Hematopoietic multipotent progenitor cell treated with erythropoietin and hydrocortisone succinate and interleukin-3 and kit ligand, for 15 days (in vitro differentiated cells): ENCODE measurements around the gene DLX6.
"Not testable (repeated sequence)": the region's sequence is repeated elsewhere in the genome, so short reads cannot be mapped to it uniquely, and the experiment has no call there.

Experiments used
- DNase-seq: peaks from one replicate; pipeline ENCODE4 v3.0.0-alpha.2; 2015; ENCODE audit warnings: low spot score

Gene DLX6

GRCh38 chr7:97024209-97025129 is 19.1 kb downstream of the DLX6 start, which contains the start of gene DLX5:
DLX5 (minus strand) TSS chr7:97024831; CDS start chr7:97024623, 208 bp downstream.
- DNase-seq: no peak

DNA sequence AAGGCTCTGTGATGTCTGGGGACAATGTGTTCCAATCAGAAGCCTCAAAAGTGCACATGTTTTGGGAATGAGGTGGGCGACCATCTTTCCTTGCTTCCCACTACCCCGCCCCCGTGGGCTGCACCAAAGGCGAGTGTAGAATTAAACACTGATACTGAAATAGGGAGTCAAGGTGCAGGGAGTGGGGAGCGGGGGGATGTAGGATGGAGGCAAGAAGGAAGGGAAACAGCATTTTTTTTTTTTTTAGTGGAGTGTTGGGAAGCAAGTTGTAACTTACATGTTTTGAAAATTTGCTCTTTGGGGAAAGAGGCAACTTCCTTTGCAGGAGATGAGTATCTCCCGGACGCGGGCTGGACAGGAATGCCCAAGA is 19.8 kb downstream of the DLX6 start:
- no peak for DNase-seq

- no peak for DNase-seq
Observed at GRCh38 chr7:97025983-97026714, 20.8 kb downstream of the DLX6 start.

- no peak for DNase-seq
Observed at GRCh38 chr7:97026715-97027426, 21.5 kb downstream of the DLX6 start.

DNA sequence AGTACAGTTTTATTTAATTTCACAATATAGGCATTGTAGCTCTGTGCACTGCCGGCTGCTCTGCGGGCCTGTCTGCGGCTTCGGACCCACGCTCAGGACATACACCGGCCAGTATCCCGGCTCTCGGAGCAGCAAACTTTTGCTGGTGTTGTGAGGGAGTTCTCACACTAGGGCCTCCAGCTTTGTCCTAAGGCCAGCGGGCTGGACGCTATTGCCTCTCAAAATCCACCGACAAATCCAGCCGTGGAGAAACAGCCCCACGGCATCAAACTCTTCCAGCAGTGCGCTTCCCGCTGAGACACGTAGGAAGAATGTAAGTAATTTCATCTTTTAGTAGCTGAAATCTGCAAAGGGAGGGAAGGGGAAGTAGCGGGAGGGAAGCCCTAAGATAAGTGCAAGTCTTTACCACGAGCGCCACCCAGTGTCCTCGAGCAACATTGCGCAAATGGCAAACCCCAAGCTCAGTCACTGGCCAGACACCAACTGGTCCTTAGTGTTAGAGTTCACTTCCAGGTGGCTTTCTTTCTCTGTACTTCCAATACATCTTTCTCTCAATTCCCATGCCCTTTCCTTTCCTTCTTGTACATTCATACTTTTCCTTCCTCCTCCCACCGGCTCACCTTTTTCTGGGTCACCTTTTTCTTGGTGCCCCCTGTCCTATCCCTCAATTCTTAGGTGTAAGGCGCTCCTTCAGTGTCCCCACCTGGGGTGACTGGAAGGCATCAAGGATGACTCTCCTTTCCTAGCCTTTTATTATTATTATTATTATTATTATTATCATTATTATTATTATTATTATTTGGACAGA is 22.3 kb downstream of the DLX6 start:
- peak; percentile 12 for DNase-seq

GRCh38 chr7:97034213-97034852 is 29.0 kb downstream of the DLX6 start:
- not testable (repeated sequence) for DNase-seq

GRCh38 chr7:97039374-97040065 is 34.2 kb downstream of the DLX6 start:
- no peak for DNase-seq

GRCh38 chr7:97043281-97043680 is 37.9 kb downstream of the DLX6 start:
- no peak for DNase-seq
